ENCODE data around the gene CCDC90B. TPM values are rescaled to one million over a fixed set of nuclear protein-coding genes. Genes with fewer than 3 reads are reported as not detected.
"Not testable (repeated sequence)": the region's sequence is repeated elsewhere in the genome, so short reads cannot be mapped to it uniquely, and the experiment has no call there.

CCDC90B gene
- 10 to 100 TPM; 29.2 to 32.3 TPM for total RNA-seq

- peaks cover 35% of the 10 kb centered on the region for H3K4me1 Mint-ChIP-seq (ENCODE audit: low read depth)
These were observed at the start of gene CCDC90B for GRCh38 chr11:83285771-83286528. CCDC90B (minus strand) TSS chr11:83286367; CDS start chr11:83285972, 395 bp downstream.

GRCh38 chr11:83335446-83336070 is 49.4 kb upstream of the CCDC90B start:
- ChIA-PET CTCF (interaction anchor here (0.6 kb wide), 1 partner anchor 426 kb away, joined by 3 read pairs; no protein-coding TSS in a partner anchor), POLR2A (no interaction called here)
- Mint-ChIP-seq H3K36me3 (no peaks in the 10 kb centered on the region), H3K27me3 (no peaks in the 10 kb centered on the region), H3K9me3 (no peaks in the 10 kb centered on the region), H3K27ac (no peak overlapping the region), H3K4me3 (no peak overlapping the region), H3K4me1 (ENCODE audit: low read depth) (no peaks in the 10 kb centered on the region)
- DNase-seq = no peak
- intact Hi-C loops (cut with micrococcal nuclease) = no loop called here

More at GRCh38 chr11:83285771-83286528, at the start of gene CCDC90B:
- Mint-ChIP-seq H3K27ac (peak within 1 kb of the TSS; percentile 99), H3K36me3 (peaks cover 8% of the 10 kb centered on the region), H3K9me3 (peaks cover 3% of the 10 kb centered on the region), H3K27me3 (no peaks in the 10 kb centered on the region), H3K4me3 (peak within 1 kb of the TSS; percentile 92)
- DNase-seq = peak; percentile 96
- CTCF ChIA-PET = interaction anchor here (1.0 to 2.0 kb wide), 6 partner anchors 10 to 386 kb away, joined by 3 to 9 read pairs (median 4); partner anchors contain the start of genes ANKRD42, DDIAS and PRCP
- intact Hi-C loops (cut with micrococcal nuclease) = loop anchor here (1.0 kb wide), 5 partner anchors 93 to 1417 kb away; partner anchors contain the start of genes ANKRD42, DDIAS and RAB30
- POLR2A ChIA-PET = interaction anchor here (0.6 to 1.7 kb wide), 3 partner anchors 127 to 385 kb away, joined by 3 to 20 read pairs (median 15); partner anchors contain the start of genes DDIAS, PCF11 and PRCP

GRCh38 chr11:83330303-83330702 is 44.1 kb upstream of the CCDC90B start:
- H3K9me3 Mint-ChIP-seq = no peaks in the 10 kb centered on the region
- no peaks in the 10 kb centered on the region for H3K36me3 Mint-ChIP-seq
- no peak for DNase-seq
- ChIA-PET CTCF (no interaction called here), POLR2A (interaction anchor here (0.7 kb wide), 1 partner anchor 636 kb away, joined by 3 read pairs; no protein-coding TSS in a partner anchor)
- intact Hi-C loops (cut with micrococcal nuclease) = no loop called here
- no peak overlapping the region for H3K27ac Mint-ChIP-seq
- H3K4me3 Mint-ChIP-seq = no peak overlapping the region
- no peaks in the 10 kb centered on the region for H3K4me1 Mint-ChIP-seq (ENCODE audit: low read depth)
- peaks cover 4% of the 10 kb centered on the region for H3K27me3 Mint-ChIP-seq

- ChIA-PET POLR2A (no interaction called here), CTCF (no interaction called here)
- Mint-ChIP-seq H3K27me3 (peaks cover 17% of the 10 kb centered on the region), H3K4me3 (no peak overlapping the region), H3K9me3 (no peaks in the 10 kb centered on the region), H3K27ac (no peak overlapping the region), H3K4me1 (ENCODE audit: low read depth) (no peaks in the 10 kb centered on the region), H3K36me3 (no peaks in the 10 kb centered on the region)
- DNase-seq = no peak
- intact Hi-C loops (cut with micrococcal nuclease) = no loop called here
These were observed 40.2 kb upstream of the CCDC90B start for GRCh38 chr11:83326326-83326725.

- Mint-ChIP-seq H3K27me3 (peaks cover 12% of the 10 kb centered on the region), H3K9me3 (no peaks in the 10 kb centered on the region), H3K4me3 (no peak overlapping the region), H3K36me3 (no peaks in the 10 kb centered on the region), H3K4me1 (ENCODE audit: low read depth) (no peaks in the 10 kb centered on the region), H3K27ac (no peak overlapping the region)
- no peak for DNase-seq
- POLR2A ChIA-PET = no interaction called here
- intact Hi-C loops (cut with micrococcal nuclease) = no loop called here
- CTCF ChIA-PET = no interaction called here
These were observed 33.2 kb upstream of the CCDC90B start for GRCh38 chr11:83319346-83319745.

- H3K4me1 Mint-ChIP-seq (ENCODE audit: low read depth) = no peaks in the 10 kb centered on the region
- ChIA-PET POLR2A (no interaction called here), CTCF (no interaction called here)
- intact Hi-C loops (cut with micrococcal nuclease) = no loop called here
- no peak overlapping the region for H3K27ac Mint-ChIP-seq
- H3K9me3 Mint-ChIP-seq = no peaks in the 10 kb centered on the region
- H3K27me3 Mint-ChIP-seq = peaks cover 8% of the 10 kb centered on the region
- no peaks in the 10 kb centered on the region for H3K36me3 Mint-ChIP-seq
- DNase-seq = no peak
- no peak overlapping the region for H3K4me3 Mint-ChIP-seq
These were observed 32.8 kb upstream of the CCDC90B start for GRCh38 chr11:83318931-83319330.

GRCh38 chr11:83317757-83318690 is 31.9 kb upstream of the CCDC90B start:
- intact Hi-C loops (cut with micrococcal nuclease) = no loop called here
- Mint-ChIP-seq H3K4me3 (no peak overlapping the region), H3K27me3 (no peaks in the 10 kb centered on the region), H3K27ac (no peak overlapping the region), H3K4me1 (ENCODE audit: low read depth) (no peaks in the 10 kb centered on the region), H3K9me3 (no peaks in the 10 kb centered on the region), H3K36me3 (no peaks in the 10 kb centered on the region)
- POLR2A ChIA-PET = no interaction called here
- CTCF ChIA-PET = no interaction called here
- DNase-seq = no peak

GRCh38 chr11:83316897-83317268 is 30.7 kb upstream of the CCDC90B start:
- H3K4me3 Mint-ChIP-seq; POLR2A ChIA-PET; H3K4me1 Mint-ChIP-seq (ENCODE audit: low read depth); H3K36me3 Mint-ChIP-seq; DNase-seq; H3K27me3 Mint-ChIP-seq; H3K27ac Mint-ChIP-seq; H3K9me3 Mint-ChIP-seq; intact Hi-C loops (cut with micrococcal nuclease); CTCF ChIA-PET: not testable (repeated sequence)

GRCh38 chr11:83316143-83316896 is 30.2 kb upstream of the CCDC90B start:
- DNase-seq; H3K9me3 Mint-ChIP-seq; H3K27ac Mint-ChIP-seq; intact Hi-C loops (cut with micrococcal nuclease); H3K4me3 Mint-ChIP-seq; CTCF ChIA-PET; POLR2A ChIA-PET; H3K4me1 Mint-ChIP-seq (ENCODE audit: low read depth); H3K36me3 Mint-ChIP-seq; H3K27me3 Mint-ChIP-seq: not testable (repeated sequence)

- intact Hi-C loops (cut with micrococcal nuclease) = no loop called here
- CTCF ChIA-PET = no interaction called here
- DNase-seq = no peak
These were observed 26.3 kb upstream of the CCDC90B start for GRCh38 chr11:83312430-83312829.

GRCh38 chr11:83311701-83312100 is 25.5 kb upstream of the CCDC90B start:
- H3K36me3 Mint-ChIP-seq = no peaks in the 10 kb centered on the region
- H3K4me1 Mint-ChIP-seq (ENCODE audit: low read depth) = no peaks in the 10 kb centered on the region
- POLR2A ChIA-PET = no interaction called here

More at GRCh38 chr11:83312430-83312829, 26.3 kb upstream of the CCDC90B start:
- no peaks in the 10 kb centered on the region for H3K9me3 Mint-ChIP-seq
- no peaks in the 10 kb centered on the region for H3K36me3 Mint-ChIP-seq
- H3K4me3 Mint-ChIP-seq = no peak overlapping the region
- H3K27ac Mint-ChIP-seq = no peak overlapping the region
- H3K4me1 Mint-ChIP-seq (ENCODE audit: low read depth) = no peaks in the 10 kb centered on the region
- POLR2A ChIA-PET = no interaction called here
- peaks cover 4% of the 10 kb centered on the region for H3K27me3 Mint-ChIP-seq

More at GRCh38 chr11:83311701-83312100, 25.5 kb upstream of the CCDC90B start:
- H3K27ac Mint-ChIP-seq = no peak overlapping the region
- CTCF ChIA-PET = no interaction called here
- peaks cover 4% of the 10 kb centered on the region for H3K27me3 Mint-ChIP-seq
- intact Hi-C loops (cut with micrococcal nuclease) = no loop called here
- no peak for DNase-seq
- H3K9me3 Mint-ChIP-seq = no peaks in the 10 kb centered on the region
- no peak overlapping the region for H3K4me3 Mint-ChIP-seq
